Fibroblast of peridontal ligament (primary cell): ENCODE results near the gene EPN3.

Source experiments
- DNase-seq: peaks from one replicate; pipeline ENCODE4 v3.0.0-alpha.2; 2010; ENCODE audit errors: extremely low read depth

EPN3 gene

GRCh38 chr17:50508573-50509460 lies 23.7 kb upstream of the EPN3 start:
- peak; percentile 21 for DNase-seq

- peak; percentile 17 for DNase-seq
These were observed 21.5 kb upstream of the EPN3 start for GRCh38 chr17:50511058-50511457.

GRCh38 chr17:50513495-50513894 lies 19.0 kb upstream of the EPN3 start:
- DNase-seq: peak; percentile 48

GRCh38 chr17:50514388-50514787 lies 18.1 kb upstream of the EPN3 start:
- no peak for DNase-seq

- peak; percentile 58 for DNase-seq
These were observed 17.4 kb upstream of the EPN3 start for GRCh38 chr17:50514936-50515702.

- DNase-seq: no peak
These were observed 15.5 kb upstream of the EPN3 start for GRCh38 chr17:50517011-50517410.

GRCh38 chr17:50517504-50518383 lies 14.8 kb upstream of the EPN3 start:
- DNase-seq: no peak

- no peak for DNase-seq
These were observed 14.0 kb upstream of the EPN3 start for GRCh38 chr17:50518384-50519023.

GRCh38 chr17:50519141-50519834 lies 13.2 kb upstream of the EPN3 start:
- no peak for DNase-seq

- no peak for DNase-seq
These were observed 12.1 kb upstream of the EPN3 start for GRCh38 chr17:50520483-50520882.

- no peak for DNase-seq
These were observed 11.0 kb upstream of the EPN3 start for GRCh38 chr17:50521514-50521913.

GRCh38 chr17:50522766-50523165 lies 9.8 kb upstream of the EPN3 start:
- DNase-seq: no peak

- no peak for DNase-seq
These were observed 9.3 kb upstream of the EPN3 start for GRCh38 chr17:50523208-50523607.

GRCh38 chr17:50524838-50525237 lies 7.7 kb upstream of the EPN3 start:
- no peak for DNase-seq

GRCh38 chr17:50527155-50527762 lies 5.3 kb upstream of the EPN3 start:
- no peak for DNase-seq

GRCh38 chr17:50527949-50528474 lies 4.5 kb upstream of the EPN3 start:
- no peak for DNase-seq

GRCh38 chr17:50529849-50530248 lies 2.7 kb upstream of the EPN3 start:
- DNase-seq: no peak

- DNase-seq: no peak
These were observed 1.0 kb upstream of the EPN3 start for GRCh38 chr17:50531428-50532025.

GRCh38 chr17:50533185-50533584 lies 650 bp downstream of the EPN3 start:
- DNase-seq: no peak

- DNase-seq: peak; percentile 59
These were observed 1.2 kb downstream of the EPN3 start for GRCh38 chr17:50533720-50534148.
